Transverse colon (tissue), 4 donors: ENCODE data around the gene DNAJC5. TPM values are rescaled to one million over a fixed set of nuclear protein-coding genes. Genes with fewer than 3 reads are reported as not detected.
"Not testable (repeated sequence)": the region's sequence is repeated elsewhere in the genome, so short reads cannot be mapped to it uniquely, and the experiment has no call there.

Source experiments
- DNase-seq: peaks from one replicate; pipeline ENCODE4 v3.0.0-alpha.2; 2019
- H3K27ac ChIP-seq, 4 donors: fragments of 200-600 bp; sonication (generic); 2 replicates each; pipeline ENCODE4 v1.5.1; 2016 to 2018; ENCODE audit warnings: inconsistent platforms in 4 of 4
- H3K27me3 ChIP-seq: fragments of 200-600 bp; sonication (generic); 2 replicates; pipeline ENCODE4 v1.5.1; 2017; ENCODE audit warnings: inconsistent platforms
- H3K36me3 ChIP-seq, 4 donors: fragments of 200-600 bp; sonication (generic); 2 replicates each; pipeline ENCODE4 v1.5.1; 2017 to 2019; ENCODE audit warnings: inconsistent platforms in 4 of 4
- H3K4me1 ChIP-seq, 4 donors: fragments of 200-600 bp; sonication (generic); 2 replicates each; pipeline ENCODE4 v1.5.1; 2017 to 2020; ENCODE audit warnings: inconsistent platforms in 4 of 4
- H3K4me3 ChIP-seq, 4 donors: fragments of 200-600 bp; sonication (generic); 1 replicate in 1 of 4; 2 replicates in 3 of 4; pipeline versions ENCODE4 v1.5.1 to v1.6.1; 2017 to 2019; ENCODE audit warnings: inconsistent platforms in 4 of 4
- H3K9me3 ChIP-seq, 2 donors: fragments of 200-600 bp; sonication (generic); 2 replicates each; pipeline ENCODE4 v1.5.1; 2017 to 2019; ENCODE audit warnings: inconsistent platforms in 2 of 2
- EP300 ChIP-seq: sonication (generic); formaldehyde crosslinking; IDR thresholded peaks from one replicate; pipeline ENCODE4 v1.6.1; 2017; ENCODE audit warnings: antibody characterized with exemption, low read depth
- POLR2A ChIP-seq: fragments of 450-650 bp; IDR thresholded peaks from one replicate; pipeline ENCODE4 v1.6.1; 2016; ENCODE audit warnings: antibody characterized with exemption, mild to moderate bottlenecking, moderate library complexity
- POLR2AphosphoS5 ChIP-seq, 3 donors: sonication (generic); formaldehyde crosslinking; IDR thresholded peaks; one replicate each; pipeline ENCODE4 v1.6.1; 2016; ENCODE audit warnings: antibody characterized with exemption in 3 of 3
- WGBS, 2 donors: methylation state at CpG; one replicate each; pipeline ENCODE4 v1.1.5; 2018; ENCODE audit warnings: low coverage in 1 of 2; 5-methylcytosine and 5-hydroxymethylcytosine counted together
- in situ Hi-C, 4 donors: fragments of 200-750 bp; cut with MboI; loops; one replicate each; pipeline versions ENCODE4 v1.15.0 to v1.15.1; 2017; ENCODE audit warnings: low sequenced_read_pairs in 3 of 4, low pct_ligation_motif_present in 1 of 4, low pct_unique_long_range_greater_than_20kb in 1 of 4
- intact Hi-C: fragments of 100-400 bp; cut with DNase I; formaldehyde crosslinking; loops from one replicate; pipeline ENCODE4 v1.15.1; 2023; ENCODE audit warnings: low total_unique reads
- total RNA-seq, 4 donors: library from RNA; depleted of rRNA; stranded (reverse); fragments of >200 nt; gene quantifications; one replicate each; pipeline ENCODE4 v1.1.0, GENCODE V29; 2016
- TF ChIP-seq, protein P1 (sequence below), 5 experiments: fragments of 200-600 bp in 3 of 5; fragments of 450-650 bp in 2 of 5; sonication (generic) in 3 of 5; IDR thresholded peaks; 1 replicate in 2 of 5; 2 replicates in 3 of 5; pipeline ENCODE4 v1.5.1; 2016 to 2017; ENCODE audit warnings: antibody characterized with exemption in 5 of 5, inconsistent platforms in 3 of 5, mild to moderate bottlenecking in 2 of 5, moderate library complexity in 1 of 5

Gene DNAJC5
- total RNA-seq, 4 donors from 2014 or later = 59.9 to 77.3 (median 71.4) TPM

- no peaks in the 10 kb centered on the region for H3K9me3 ChIP-seq
- TF ChIP-seq POLR2A (no peak), POLR2AphosphoS5 (IDR thresholded peaks at IDR 0.05) (no peak), EP300 (no peak)
- TF ChIP-seq, protein P1, sequence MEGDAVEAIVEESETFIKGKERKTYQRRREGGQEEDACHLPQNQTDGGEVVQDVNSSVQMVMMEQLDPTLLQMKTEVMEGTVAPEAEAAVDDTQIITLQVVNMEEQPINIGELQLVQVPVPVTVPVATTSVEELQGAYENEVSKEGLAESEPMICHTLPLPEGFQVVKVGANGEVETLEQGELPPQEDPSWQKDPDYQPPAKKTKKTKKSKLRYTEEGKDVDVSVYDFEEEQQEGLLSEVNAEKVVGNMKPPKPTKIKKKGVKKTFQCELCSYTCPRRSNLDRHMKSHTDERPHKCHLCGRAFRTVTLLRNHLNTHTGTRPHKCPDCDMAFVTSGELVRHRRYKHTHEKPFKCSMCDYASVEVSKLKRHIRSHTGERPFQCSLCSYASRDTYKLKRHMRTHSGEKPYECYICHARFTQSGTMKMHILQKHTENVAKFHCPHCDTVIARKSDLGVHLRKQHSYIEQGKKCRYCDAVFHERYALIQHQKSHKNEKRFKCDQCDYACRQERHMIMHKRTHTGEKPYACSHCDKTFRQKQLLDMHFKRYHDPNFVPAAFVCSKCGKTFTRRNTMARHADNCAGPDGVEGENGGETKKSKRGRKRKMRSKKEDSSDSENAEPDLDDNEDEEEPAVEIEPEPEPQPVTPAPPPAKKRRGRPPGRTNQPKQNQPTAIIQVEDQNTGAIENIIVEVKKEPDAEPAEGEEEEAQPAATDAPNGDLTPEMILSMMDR (IDR thresholded peaks at IDR 0.05) = no peak
- 93 to 94% methylated on average over 19 to 27 of the region's 32 CpGs for WGBS, 2 donors
- DNase-seq = no peak
- H3K4me1 ChIP-seq = no peaks in the 10 kb centered on the region
- H3K27me3 ChIP-seq = no peaks in the 10 kb centered on the region
- no peak overlapping the region for H3K4me3 ChIP-seq
- in situ Hi-C loops (no loop called here), intact Hi-C loops (no loop called here)
- H3K27ac ChIP-seq = no peak overlapping the region
- H3K36me3 ChIP-seq = peaks cover 0 to 40% (median 16%) of the 10 kb centered on the region in 4 donors
Observed at GRCh38 chr20:63877755-63878470, 17.0 kb upstream of the DNAJC5 start.

- in situ Hi-C loops = no loop called here
- Histone ChIP-seq H3K4me1 (no peaks in the 10 kb centered on the region), H3K27me3 (no peaks in the 10 kb centered on the region), H3K4me3 (no peak overlapping the region), H3K27ac (no peak overlapping the region), H3K9me3 (no peaks in the 10 kb centered on the region), H3K36me3 (peaks cover 0 to 35% (median 17%) of the 10 kb centered on the region in 4 donors)
- intact Hi-C loops = no loop called here
- WGBS, 2 donors = 93% methylated on average over 3 to 14 of the region's 14 CpGs
- DNase-seq = no peak
- no peak for TF ChIP-seq EP300
- TF ChIP-seq POLR2A = no peak
- TF ChIP-seq POLR2AphosphoS5 (IDR thresholded peaks at IDR 0.05) = no peak
- TF ChIP-seq, protein P1 (IDR thresholded peaks at IDR 0.05) = no peak
Observed at GRCh38 chr20:63878899-63879663, 15.8 kb upstream of the DNAJC5 start.

DNA sequence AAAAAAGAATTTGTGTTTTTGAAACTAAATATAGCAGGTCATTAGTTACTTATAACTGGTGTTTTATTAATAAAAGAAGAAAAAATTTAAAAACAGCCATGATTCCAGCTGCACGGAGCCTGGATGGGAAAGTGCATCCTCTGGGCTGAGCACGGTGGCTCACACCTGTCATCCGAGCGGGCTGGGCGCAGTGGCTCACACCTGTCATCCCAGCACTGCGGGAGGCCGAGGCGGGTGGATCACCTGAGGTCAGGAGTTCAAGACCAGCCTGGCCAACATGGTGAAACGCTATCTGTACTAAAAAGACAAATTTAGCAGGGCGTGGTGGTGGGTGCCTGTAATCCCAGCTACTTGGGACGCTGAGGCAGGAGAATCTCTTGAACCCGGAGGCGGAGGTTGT, 14.0 kb upstream of the DNAJC5 start:
- intact Hi-C loops, H3K27me3 ChIP-seq, H3K4me1 ChIP-seq, H3K9me3 ChIP-seq, H3K4me3 ChIP-seq, in situ Hi-C loops, DNase-seq, H3K27ac ChIP-seq: not testable (repeated sequence)
- WGBS, 2 donors = 80 to 96% methylated on average over 3 to 13 of the region's 13 CpGs
- H3K36me3 ChIP-seq = peaks cover 0 to 22% (median 8%) of the 10 kb centered on the region in 4 donors

DNA sequence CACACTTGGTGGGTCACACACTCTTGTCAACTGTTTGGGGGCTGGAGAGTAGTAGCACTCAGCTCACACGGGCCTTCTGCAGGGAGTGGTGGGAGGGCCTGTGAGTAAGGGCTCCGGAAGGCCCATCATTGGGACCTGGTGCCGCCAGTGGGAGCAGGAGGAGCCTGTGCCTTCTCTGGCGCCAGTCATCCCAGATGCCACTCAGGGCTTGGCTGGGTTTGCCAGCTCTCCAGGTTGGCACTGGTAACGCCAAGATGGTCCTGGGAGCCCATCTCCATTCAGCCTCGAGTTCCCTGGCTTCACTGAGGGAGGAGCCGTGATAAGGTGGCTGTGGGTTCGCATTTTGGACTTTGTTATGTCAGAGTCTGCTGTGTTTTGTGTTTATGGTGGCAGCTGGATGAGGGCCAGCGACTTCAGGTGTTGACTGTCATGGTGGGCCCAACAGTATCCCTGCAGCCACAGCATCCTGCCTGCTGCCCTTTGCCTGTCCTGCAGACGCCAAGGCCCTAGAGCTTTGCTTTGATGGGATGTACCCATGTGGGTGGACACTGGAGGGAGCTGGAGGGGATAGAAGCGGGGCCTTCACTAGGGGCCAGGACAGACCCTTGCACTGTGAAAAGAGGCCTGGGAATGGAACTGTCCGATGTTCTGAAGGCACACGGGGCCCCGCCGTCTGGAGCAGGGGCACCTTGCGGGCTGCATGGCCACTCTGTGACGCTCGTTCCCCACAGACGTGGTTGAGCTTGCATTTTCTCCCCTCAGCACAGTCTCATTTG, 13.3 kb upstream of the DNAJC5 start:
- 86% methylated on average over 19 of the region's 19 CpGs; no CpG with 5 or more reads in 1 of the 2 donors for WGBS, 2 donors

More for the DNA sequence above, 13.3 kb upstream of the DNAJC5 start:
- Histone ChIP-seq H3K36me3 (peaks cover 0 to 14% (median 4%) of the 10 kb centered on the region in 4 donors), H3K4me1 (no peaks in the 10 kb centered on the region), H3K27me3 (no peaks in the 10 kb centered on the region), H3K4me3 (no peak overlapping the region), H3K9me3 (no peaks in the 10 kb centered on the region), H3K27ac (no peak overlapping the region)
- intact Hi-C loops = no loop called here
- in situ Hi-C loops = no loop called here
- DNase-seq = no peak
- TF ChIP-seq POLR2A (no peak), EP300 (no peak), POLR2AphosphoS5 (IDR thresholded peaks at IDR 0.05) (no peak)
- TF ChIP-seq, protein P1 (IDR thresholded peaks at IDR 0.05) = no peak
